ENCODE data around the gene MCTP1.
"Not testable (repeated sequence)": the region's sequence is repeated elsewhere in the genome, so short reads cannot be mapped to it uniquely, and the experiment has no call there.

The MCTP1 gene

GRCh38 chr5:94855543-94855942 lies 429.4 kb downstream of the MCTP1 start:
- DNase-seq, result no peak

GRCh38 chr5:94853120-94853519 lies 431.8 kb downstream of the MCTP1 start:
- no peak for DNase-seq

GRCh38 chr5:94850960-94851359 lies 433.9 kb downstream of the MCTP1 start:
- no peak for DNase-seq

- no peak for DNase-seq
These were observed 434.8 kb downstream of the MCTP1 start for GRCh38 chr5:94849821-94850736.

GRCh38 chr5:94849324-94849723 lies 435.6 kb downstream of the MCTP1 start:
- DNase-seq, result no peak

GRCh38 chr5:94847726-94848125 lies 437.2 kb downstream of the MCTP1 start:
- no peak for DNase-seq

- DNase-seq, result no peak
These were observed 437.9 kb downstream of the MCTP1 start for GRCh38 chr5:94847019-94847418.

GRCh38 chr5:94845696-94846095 lies 439.2 kb downstream of the MCTP1 start:
- DNase-seq, result not testable (repeated sequence)

GRCh38 chr5:94841598-94842322 lies 443.1 kb downstream of the MCTP1 start:
- no peak for DNase-seq

- no peak for DNase-seq
These were observed 451.0 kb downstream of the MCTP1 start for GRCh38 chr5:94833851-94834250.

GRCh38 chr5:94832685-94833084 lies 452.2 kb downstream of the MCTP1 start:
- no peak for DNase-seq

- no peak for DNase-seq
These were observed 454.4 kb downstream of the MCTP1 start for GRCh38 chr5:94830520-94830919.

- DNase-seq, result not testable (repeated sequence)
These were observed 456.7 kb downstream of the MCTP1 start for GRCh38 chr5:94828222-94828621.

GRCh38 chr5:94820488-94820887 lies 464.4 kb downstream of the MCTP1 start:
- no peak for DNase-seq

- no peak for DNase-seq
These were observed 466.0 kb downstream of the MCTP1 start for GRCh38 chr5:94818904-94819303.

- DNase-seq, result no peak
These were observed 469.4 kb downstream of the MCTP1 start for GRCh38 chr5:94815313-94816039.

GRCh38 chr5:94812232-94812631 lies 472.7 kb downstream of the MCTP1 start:
- DNase-seq, result no peak

GRCh38 chr5:94811331-94811730 lies 473.6 kb downstream of the MCTP1 start:
- no peak for DNase-seq

GRCh38 chr5:94810877-94811276 lies 474.0 kb downstream of the MCTP1 start:
- no peak for DNase-seq

- DNase-seq, result no peak
These were observed 474.6 kb downstream of the MCTP1 start for GRCh38 chr5:94810281-94810680.

- DNase-seq, result no peak
These were observed 476.4 kb downstream of the MCTP1 start for GRCh38 chr5:94808497-94808896.

- no peak for DNase-seq
These were observed 476.9 kb downstream of the MCTP1 start for GRCh38 chr5:94807985-94808384.

GRCh38 chr5:94802450-94802849 lies 482.4 kb downstream of the MCTP1 start:
- no peak for DNase-seq
